GM10847 (cell line): ENCODE results near the gene SEC24C.

ENCODE experiments used
- POLR2A ChIP-seq: IDR thresholded peaks from 2 replicates; pipeline ENCODE4 v1.6.1; 2011; ENCODE audit not compliant: insufficient read length; ENCODE audit errors: extremely low read depth

Gene SEC24C

DNA sequence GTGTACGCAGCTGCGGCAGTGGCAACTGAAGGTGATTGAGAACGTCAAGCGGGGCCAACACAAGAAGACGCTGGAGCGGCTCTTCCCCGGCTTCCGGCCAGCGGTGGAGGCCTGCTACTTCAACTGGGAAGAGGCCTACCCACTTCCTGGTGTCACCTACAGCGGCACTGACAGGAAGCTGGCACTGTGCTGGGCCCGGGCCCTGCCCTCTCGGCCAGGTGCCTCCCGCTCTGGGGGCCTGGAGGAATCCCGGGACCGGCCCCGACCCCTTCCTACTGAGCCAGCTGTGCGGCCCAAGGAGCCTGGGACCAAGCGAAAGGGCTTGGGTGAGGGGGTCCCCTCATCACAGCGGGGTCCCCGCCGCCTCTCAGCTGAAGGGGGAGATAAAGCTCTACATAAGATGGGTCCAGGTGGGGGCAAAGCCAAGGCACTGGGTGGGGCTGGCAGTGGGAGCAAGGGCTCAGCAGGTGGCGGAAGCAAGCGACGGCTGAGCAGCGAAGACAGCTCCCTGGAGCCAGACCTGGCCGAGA is 47.8 kb downstream of the SEC24C start:
- TF ChIP-seq POLR2A: no peak

DNA sequence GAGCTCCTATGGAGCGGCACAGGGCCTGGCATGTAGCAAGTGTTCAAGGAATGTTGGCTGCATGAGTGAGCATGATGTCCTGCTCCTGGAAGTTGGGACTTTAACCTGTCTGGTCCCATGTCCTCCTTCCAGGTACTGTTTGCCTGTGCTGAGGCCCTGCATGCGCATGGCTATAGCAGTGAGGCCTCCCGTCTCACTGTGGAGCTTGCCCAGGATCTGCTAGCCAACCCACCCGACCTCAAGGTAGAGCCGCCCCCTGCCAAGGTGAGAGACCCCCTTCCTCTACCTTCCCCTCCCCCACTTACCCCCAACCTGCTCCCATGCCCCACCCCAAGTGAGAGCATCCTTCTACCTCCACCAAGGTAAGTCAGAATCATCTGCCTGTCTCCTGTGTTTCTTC is 49.3 kb downstream of the SEC24C start:
- TF ChIP-seq POLR2A: no peak

DNA sequence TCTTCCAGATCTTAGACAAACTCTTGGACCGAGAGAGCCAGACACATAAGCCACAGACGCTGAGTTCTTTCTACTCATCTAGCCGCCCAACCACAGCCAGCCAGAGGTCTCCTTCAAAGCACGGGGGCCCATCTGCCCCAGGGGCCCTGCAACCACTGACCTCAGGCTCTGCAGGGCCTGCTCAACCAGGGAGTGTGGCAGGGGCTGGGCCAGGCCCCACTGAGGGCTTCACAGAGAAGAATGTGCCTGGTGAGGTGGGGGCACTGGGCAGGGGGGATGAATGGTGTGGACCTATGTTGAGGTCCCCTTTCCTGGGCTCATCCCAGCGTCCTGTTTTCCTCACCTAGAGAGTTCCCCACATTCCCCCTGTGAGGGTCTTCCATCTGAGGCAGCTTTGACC is 52.6 kb downstream of the SEC24C start:
- no peak for TF ChIP-seq POLR2A

DNA sequence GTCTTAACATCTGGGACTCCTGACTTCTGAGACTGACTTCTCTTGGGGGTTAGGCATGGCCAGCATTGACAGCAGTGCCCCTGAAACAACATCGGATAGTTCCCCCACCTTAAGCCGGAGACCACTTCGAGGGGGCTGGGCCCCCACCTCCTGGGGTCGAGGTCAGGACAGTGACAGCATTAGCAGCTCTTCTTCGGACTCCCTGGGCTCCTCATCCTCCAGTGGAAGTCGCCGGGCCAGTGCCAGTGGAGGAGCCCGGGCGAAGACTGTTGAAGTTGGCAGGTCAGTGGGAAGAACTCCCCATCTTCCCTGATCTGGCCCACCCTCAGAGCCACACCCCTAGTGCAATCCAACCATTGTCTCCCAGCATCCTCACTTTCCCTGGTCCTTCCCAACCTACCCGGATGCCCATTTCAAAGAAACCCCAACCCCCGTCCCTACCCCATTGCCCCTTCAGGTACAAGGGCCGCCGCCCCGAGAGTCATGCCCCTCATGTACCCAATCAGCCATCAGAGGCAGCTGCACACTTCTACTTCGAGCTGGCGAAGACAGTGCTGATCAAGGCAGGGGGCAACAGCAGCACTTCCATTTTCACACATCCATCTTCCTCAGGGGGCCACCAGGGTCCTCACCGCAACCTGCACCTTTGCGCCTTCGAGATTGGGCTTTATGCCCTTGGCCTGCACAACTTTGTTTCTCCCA is 53.3 kb downstream of the SEC24C start:
- TF ChIP-seq POLR2A: no peak

DNA sequence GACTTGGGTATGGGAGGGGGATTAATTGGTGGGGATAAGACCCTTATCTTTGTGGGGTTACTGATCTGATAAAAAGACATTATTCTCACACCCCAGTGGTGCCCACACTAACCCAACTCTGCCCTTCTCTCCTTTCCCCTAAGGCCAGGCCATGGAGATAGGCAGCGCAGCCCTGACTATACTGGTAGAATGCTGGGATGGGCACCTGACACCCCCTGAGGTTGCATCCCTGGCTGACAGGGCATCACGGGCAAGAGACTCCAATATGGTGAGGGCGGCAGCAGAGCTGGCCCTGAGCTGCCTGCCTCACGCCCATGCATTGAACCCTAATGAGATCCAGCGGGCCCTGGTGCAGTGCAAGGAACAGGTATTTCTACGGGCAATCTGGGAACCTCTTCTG is 53.9 kb downstream of the SEC24C start:
- no peak for TF ChIP-seq POLR2A

DNA sequence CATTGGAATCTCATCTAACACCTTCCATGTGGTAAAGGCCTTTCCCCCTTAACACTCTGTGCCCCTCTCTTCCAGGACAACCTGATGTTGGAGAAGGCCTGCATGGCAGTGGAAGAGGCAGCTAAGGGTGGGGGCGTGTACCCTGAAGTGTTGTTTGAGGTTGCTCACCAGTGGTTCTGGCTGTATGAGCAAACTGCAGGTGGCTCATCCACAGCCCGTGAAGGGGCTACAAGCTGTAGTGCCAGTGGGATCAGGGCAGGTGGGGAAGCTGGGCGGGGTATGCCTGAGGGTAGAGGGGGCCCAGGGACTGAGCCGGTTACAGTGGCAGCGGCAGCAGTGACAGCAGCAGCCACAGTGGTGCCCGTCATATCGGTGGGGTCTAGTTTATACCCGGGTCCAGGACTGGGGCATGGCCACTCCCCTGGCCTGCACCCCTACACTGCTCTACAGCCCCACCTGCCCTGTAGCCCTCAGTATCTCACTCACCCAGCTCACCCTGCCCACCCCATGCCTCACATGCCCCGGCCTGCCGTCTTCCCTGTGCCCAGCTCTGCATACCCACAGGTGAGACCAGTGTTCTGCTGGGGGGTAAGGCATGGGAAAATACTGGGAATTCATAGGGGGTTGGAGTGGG is 54.9 kb downstream of the SEC24C start:
- no peak for TF ChIP-seq POLR2A

DNA sequence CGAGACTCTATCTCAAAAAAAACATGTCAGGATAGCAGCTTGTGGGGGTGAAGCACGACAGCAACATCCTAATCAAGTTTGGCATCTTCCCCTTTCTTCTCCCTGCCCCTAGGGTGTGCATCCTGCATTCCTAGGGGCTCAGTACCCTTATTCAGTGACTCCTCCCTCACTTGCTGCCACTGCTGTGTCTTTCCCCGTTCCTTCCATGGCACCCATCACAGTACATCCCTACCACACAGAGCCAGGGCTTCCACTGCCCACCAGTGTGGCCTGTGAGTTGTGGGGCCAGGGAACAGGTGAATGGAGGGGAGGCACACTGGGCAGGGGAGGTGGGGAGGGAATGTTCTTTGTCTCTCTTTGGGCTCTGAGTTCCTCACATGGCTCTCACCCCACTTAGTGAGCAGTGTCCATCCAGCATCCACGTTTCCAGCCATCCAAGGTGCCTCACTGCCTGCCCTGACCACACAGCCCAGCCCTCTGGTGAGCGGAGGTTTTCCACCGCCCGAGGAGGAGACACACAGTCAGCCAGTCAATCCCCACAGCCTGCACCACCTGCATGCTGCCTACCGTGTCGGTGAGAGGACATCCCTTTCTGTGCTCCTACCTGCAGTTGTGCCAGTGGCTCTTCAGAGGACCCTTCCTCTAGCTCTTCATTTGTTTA is 55.9 kb downstream of the SEC24C start:
- TF ChIP-seq POLR2A: no peak

DNA sequence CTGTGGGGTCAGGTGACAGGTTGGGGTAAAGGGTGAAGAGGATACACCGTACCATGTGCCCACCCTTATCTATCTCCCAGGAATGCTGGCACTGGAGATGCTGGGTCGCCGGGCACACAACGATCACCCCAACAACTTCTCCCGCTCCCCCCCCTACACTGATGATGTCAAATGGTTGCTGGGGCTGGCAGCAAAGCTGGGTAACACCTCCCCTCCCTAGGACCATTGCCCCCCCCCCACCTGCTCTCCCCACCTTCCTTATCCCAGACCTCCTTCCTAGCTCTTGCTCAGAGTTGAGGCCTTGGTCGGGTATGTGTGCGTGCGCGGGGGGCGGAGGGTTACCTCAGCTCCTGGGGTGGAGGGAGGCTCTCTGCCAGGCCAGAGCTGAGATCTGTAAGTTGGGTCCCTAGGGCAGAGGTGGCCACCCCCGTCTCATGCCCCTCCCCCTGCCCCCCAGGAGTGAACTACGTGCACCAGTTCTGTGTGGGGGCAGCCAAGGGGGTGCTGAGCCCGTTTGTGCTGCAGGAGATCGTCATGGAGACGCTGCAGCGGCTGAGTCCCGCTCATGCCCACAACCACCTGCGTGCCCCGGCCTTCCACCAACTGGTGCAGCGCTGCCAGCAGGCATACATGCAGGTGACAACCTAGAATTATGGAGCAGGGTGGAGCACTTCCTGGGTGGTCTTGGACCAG is 56.5 kb downstream of the SEC24C start:
- TF ChIP-seq POLR2A: no peak

DNA sequence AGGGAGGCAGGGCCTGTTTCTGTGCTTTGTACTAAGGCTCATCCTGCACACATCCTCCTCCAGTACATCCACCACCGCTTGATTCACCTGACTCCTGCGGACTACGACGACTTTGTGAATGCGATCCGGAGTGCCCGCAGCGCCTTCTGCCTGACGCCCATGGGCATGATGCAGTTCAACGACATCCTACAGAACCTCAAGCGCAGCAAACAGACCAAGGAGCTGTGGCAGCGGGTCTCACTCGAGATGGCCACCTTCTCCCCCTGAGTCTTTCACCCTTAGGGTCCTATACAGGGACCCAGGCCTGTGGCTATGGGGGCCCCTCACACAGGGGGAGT is 57.0 kb downstream of the SEC24C start:
- TF ChIP-seq POLR2A: no peak

DNA sequence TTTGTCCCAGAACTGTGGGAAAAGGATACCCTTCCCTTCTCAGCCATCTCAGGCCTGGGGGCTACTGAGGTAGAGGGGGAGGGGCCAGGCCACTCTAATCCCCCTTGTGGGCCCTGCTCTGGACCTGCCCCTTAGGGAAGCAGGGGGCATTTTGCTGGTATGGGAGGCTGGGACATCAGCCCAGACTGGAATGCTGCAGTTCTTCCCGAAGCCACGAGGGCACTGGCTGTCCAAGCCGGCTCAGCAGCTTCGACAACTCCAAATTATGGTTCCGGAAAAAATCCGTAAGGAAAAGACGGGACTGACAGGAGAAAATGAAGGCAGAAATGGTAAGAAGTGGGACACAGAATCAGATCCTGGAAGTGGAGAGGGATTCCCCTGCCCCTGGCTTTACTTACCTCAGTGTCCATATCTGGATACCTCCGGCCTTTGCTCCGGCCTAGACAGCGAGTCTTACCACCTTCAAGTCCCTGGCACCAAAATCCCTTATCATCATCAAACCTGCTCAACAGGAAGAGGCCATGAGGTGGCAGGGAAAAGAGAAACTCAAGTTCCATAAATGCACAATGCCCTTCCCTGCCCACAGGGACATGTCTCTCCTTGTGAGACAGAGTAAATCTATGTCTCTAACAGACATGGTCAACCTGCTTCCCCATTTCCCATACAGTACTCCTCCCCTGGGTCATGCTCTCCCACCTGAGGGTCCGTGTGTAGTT is 58.3 kb downstream of the SEC24C start:
- TF ChIP-seq POLR2A: no peak

DNA sequence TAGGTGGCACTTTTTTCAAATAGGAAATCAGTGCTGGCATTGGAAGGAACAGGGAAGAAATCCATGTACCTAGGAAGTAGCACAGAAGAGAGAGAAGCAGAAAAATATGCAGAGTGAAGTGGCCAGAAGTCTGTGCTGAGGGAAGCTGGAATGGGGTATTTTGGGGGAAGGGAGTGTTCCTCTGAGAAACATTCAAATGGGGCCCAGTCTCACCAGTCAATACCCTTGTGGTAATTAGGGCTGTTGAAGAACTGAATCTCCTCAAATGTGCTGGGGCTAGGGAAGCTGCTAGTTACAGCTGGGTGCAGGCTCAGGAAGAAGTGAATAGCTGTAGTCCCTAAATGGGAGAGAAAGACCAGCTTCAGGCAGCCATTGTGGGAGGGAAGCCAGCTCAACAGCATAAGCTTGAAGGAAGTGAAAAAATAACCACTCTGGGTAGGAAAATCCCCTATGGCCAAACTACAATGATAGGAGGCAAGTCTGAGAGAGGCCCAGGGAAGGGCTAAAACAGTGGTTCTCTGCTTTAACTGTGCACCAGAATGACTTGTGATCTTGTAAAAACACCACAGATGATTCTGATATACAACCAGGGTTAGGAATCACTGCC is 59.6 kb downstream of the SEC24C start:
- TF ChIP-seq POLR2A: no peak

DNA sequence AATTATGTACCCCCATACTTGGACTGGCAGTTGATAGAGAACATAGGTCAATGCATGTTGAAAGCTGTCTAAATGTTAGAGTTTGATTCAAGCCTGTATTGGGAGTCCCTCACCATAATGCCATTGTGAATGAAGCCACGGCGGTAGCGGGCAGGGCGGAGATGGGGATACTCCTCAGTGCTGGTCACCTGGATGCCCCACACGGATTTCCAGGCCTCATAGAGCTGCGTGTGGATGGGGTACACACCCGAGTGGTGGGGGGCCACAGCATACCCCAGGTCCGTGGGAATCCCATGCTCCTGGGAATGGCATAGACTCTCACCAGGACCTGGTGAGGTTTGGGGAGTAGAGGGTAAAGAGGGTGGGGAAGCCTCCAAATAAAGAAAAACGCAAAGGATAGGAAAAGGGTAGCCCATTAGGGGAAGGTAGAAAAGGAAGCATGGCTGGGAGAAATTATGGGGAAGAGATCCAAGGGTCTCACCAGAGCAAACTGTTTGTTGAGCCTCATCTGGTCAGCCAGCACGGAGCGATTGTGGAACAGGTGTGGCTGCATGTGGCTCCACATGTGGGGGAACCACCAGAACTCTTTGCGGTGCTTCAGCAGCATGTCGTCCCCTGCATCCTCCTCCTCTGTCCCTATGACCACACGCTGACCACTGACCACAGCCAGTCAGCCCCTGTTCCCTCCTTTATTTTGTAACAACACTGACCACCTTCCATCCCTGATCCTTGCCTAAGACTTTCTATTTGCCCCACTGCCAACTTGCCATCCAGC is 62.2 kb downstream of the SEC24C start:
- TF ChIP-seq POLR2A: no peak

DNA sequence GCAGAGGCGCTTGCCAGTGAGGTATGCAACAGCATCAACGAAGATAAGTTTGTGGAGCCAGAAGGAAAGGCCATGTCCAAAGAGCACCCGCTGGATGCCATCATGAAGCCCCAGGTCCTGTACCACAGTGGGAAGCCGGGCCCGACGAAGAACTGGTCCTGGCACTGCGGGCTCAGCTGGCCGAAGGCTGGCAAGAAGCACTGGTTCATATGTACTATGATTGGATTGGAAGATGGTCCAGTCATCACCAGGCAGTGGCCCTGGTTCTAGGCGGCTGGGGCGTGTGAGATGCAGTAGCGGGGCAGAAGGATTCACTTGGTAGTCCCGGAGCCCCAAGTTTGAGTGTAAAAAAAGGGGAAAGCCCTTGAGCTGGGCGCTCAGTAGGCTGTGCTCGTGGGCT is 63.3 kb downstream of the SEC24C start:
- no peak for TF ChIP-seq POLR2A
